Inflammatory macrophage treated with lipopolysaccharide for 1 hour (primary cell): ENCODE results near the gene MAP1B.

ENCODE experiments used
- DNase-seq, 2 donors: peaks; one replicate each; pipeline ENCODE4 v3.0.0-alpha.2; 2020 to 2022

MAP1B gene

DNA sequence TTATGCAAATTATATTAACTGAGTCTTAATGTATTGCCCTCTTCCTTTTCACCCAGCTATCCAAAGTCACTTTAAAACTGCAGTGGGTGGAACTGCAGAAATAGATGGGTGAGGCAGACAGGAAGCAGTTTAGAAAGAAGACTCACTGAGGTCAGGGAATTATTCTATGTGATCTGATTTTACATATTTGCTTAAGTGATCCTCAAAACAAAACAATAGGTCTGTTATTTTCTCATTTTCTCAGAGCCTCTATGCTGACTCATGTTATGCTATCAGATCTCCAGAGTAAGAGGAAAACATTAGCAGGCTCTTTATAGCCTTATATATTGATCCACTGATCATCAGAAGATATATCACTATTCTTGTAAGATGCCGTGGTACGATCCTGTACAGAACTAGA lies 149.3 kb downstream of the MAP1B start:
- DNase-seq: no peak
